GM23338 (cell line): ENCODE results near the gene ZNF804A. TPM values are rescaled to one million over a fixed set of nuclear protein-coding genes. Genes with fewer than 3 reads are reported as not detected.

Experiments
- ATAC-seq: fragments of 200-7000 bp; cut with Tn5 transposase; 3 replicates; pipeline ENCODE4 v1.9.1; 2020
- DNase-seq: peaks from one replicate; pipeline ENCODE4 v3.0.0-alpha.2; 2015; ENCODE audit warnings: low spot score
- H2AFZ ChIP-seq: fragments of 200-600 bp; sonication (generic); 2 replicates; pipeline ENCODE4 v1.8.0; 2016; ENCODE audit warnings: antibody characterized with exemption, mild to moderate bottlenecking, moderate library complexity
- H3F3A ChIP-seq: fragments of 200-600 bp; sonication (generic); replicated peaks from 2 replicates; pipeline ENCODE4 v1.8.0; 2017; ENCODE audit warnings: antibody characterized with exemption, mixed run types, low read depth
- H3K27ac ChIP-seq: fragments of 200-600 bp; sonication (generic); 2 replicates; pipeline ENCODE4 v1.6.1; 2016; ENCODE audit warnings: low read depth
- H3K27me3 ChIP-seq: fragments of 200-600 bp; sonication (generic); 2 replicates; pipeline ENCODE4 v1.8.0; 2016; ENCODE audit warnings: mild to moderate bottlenecking, mixed run types, moderate library complexity; ENCODE audit not compliant: insufficient read depth
- H3K36me3 ChIP-seq: fragments of 200-600 bp; sonication (generic); 2 replicates; pipeline ENCODE4 v1.8.0; 2016; ENCODE audit warnings: mild to moderate bottlenecking; ENCODE audit not compliant: insufficient read depth
- H3K4me1 ChIP-seq: fragments of 200-600 bp; sonication (generic); 2 replicates; pipeline ENCODE4 v1.8.0; 2016; ENCODE audit warnings: mild to moderate bottlenecking, moderate library complexity; ENCODE audit not compliant: insufficient read depth
- H3K4me2 ChIP-seq: fragments of 200-600 bp; sonication (generic); 2 replicates; pipeline ENCODE4 v1.7.1; 2017; ENCODE audit warnings: mixed run types
- H3K4me3 ChIP-seq: fragments of 200-600 bp; sonication (generic); 2 replicates; pipeline ENCODE4 v1.6.1; 2016; ENCODE audit warnings: mixed run types
- H3K79me2 ChIP-seq: fragments of 200-600 bp; sonication (generic); replicated peaks from 2 replicates; pipeline ENCODE4 v1.8.0; 2017; ENCODE audit warnings: mild to moderate bottlenecking; ENCODE audit not compliant: insufficient read depth
- H3K9me2 ChIP-seq: fragments of 200-600 bp; sonication (generic); 2 replicates; pipeline ENCODE4 v1.8.0; 2017; ENCODE audit not compliant: insufficient read depth
- H4K20me1 ChIP-seq: fragments of 200-600 bp; sonication (generic); replicated peaks from 2 replicates; pipeline ENCODE4 v1.8.0; 2017; ENCODE audit warnings: mild to moderate bottlenecking; ENCODE audit not compliant: insufficient read depth
- H3K27ac Mint-ChIP-seq: 2 replicates; pipeline ENCODE4 v1.8.0; 2020; ENCODE audit warnings: inconsistent platforms, mild to moderate bottlenecking, moderate library complexity, mixed read lengths
- H3K27me3 Mint-ChIP-seq: 3 replicates; pipeline ENCODE4 v1.8.0; 2022; ENCODE audit warnings: low read depth, mild to moderate bottlenecking, moderate library complexity, mixed read lengths, inconsistent platforms; ENCODE audit not compliant: insufficient read depth, poor library complexity
- H3K36me3 Mint-ChIP-seq: 3 replicates; pipeline ENCODE4 v1.8.0; 2021; ENCODE audit warnings: low read depth, mild to moderate bottlenecking, inconsistent platforms, moderate library complexity, mixed read lengths
- H3K4me1 Mint-ChIP-seq: 3 replicates; pipeline ENCODE4 v1.8.0; 2020; ENCODE audit warnings: mild to moderate bottlenecking, inconsistent platforms, mixed read lengths
- H3K4me3 Mint-ChIP-seq: 3 replicates; pipeline ENCODE4 v1.8.0; 2021; ENCODE audit warnings: moderate library complexity, mild to moderate bottlenecking, inconsistent platforms, mixed read lengths
- H3K9me3 Mint-ChIP-seq: 3 replicates; pipeline ENCODE4 v1.8.0; 2020; ENCODE audit warnings: moderate library complexity, mild to moderate bottlenecking, inconsistent platforms, mixed read lengths
- EZH2 ChIP-seq: fragments of 200-600 bp; sonication (generic); IDR thresholded peaks from one replicate; pipeline ENCODE4 v1.8.0; 2017; ENCODE audit warnings: antibody characterized with exemption, mild to moderate bottlenecking, low read depth; ENCODE audit not compliant: unreplicated experiment
- JUNB ChIP-seq: IDR thresholded peaks from one replicate; pipeline ENCODE4 v1.6.1; 2016; ENCODE audit warnings: antibody characterized with exemption; ENCODE audit not compliant: unreplicated experiment
- STAT1 ChIP-seq: IDR thresholded peaks from one replicate; pipeline ENCODE4 v1.6.1; 2016; ENCODE audit warnings: antibody characterized with exemption; ENCODE audit not compliant: unreplicated experiment
- polyA plus RNA-seq: library from polyadenylated mRNA; unstranded; fragments of >200 nt; fragmentation: Nextera tagmentation; extraction: Ambion mirVana; gene quantifications from 2 replicates; pipeline ENCODE4 v1.2.1, GENCODE V29; 2016
- total RNA-seq: library from RNA; depleted of rRNA; stranded (reverse); fragments of >200 nt; shearing (Covaris generic); gene quantifications from 2 replicates; pipeline ENCODE4 v1.2.3, GENCODE V29; 2014
- TF ChIP-seq, protein P1 (sequence below): fragments of 250-450 bp; sonication (Bioruptor Pico); IDR thresholded peaks from 2 replicates; pipeline ENCODE4 v1.5.0; 2020; ENCODE audit warnings: mild to moderate bottlenecking, moderate library complexity
- TF ChIP-seq, protein P2 (sequence below): IDR thresholded peaks from 2 replicates; pipeline ENCODE4 v1.6.1; 2016; ENCODE audit warnings: antibody characterized with exemption

Gene ZNF804A
- total and polyA plus RNA-seq, 2 experiments from 2014 or later = not detected

DNA sequence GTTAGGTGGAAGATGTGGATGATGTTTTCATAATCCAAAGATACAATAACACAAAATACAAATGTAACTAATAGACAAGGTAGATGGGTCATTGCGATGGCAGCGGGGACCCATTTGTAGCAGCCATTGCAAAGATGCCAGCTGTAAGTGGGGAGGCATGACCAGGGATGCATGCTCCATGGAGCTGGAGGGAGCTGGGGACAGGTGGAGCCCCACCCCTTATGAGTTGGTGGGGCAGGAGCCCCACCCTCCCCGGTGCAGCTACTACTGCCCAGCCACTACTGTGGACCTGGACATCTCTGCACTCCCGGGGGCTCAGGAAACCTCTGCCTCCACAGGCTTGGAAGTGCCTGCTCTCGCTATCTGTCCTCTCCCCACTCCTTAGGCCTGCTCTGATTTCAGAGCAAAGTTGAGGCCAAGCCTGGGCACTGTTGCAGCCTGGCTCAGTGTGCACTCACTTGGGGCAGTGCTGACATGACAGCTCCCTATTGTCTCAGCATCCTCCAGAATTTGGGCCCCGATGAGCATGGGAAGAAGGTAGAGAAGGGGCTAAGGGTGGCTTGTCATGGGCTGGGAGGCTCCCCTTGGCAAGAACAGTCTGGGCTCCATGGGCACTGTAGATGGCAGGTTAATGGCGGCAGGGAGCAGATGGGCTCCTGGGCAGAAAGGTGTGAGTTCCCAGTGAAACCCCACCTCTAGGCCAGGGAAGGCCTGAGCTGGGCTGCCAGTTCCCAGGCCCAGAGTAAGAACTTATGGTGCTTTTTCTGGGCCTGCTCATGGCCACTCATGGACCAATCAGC is 81.1 kb downstream of the ZNF804A start:
- ATAC-seq (no peak), DNase-seq (no peak)
- no peak overlapping the region for H3K4me3 Mint-ChIP-seq
- no peak overlapping the region for H3K4me3 ChIP-seq
- H3K27me3 ChIP-seq = no peaks in the 10 kb centered on the region
- H3K4me1 ChIP-seq = no peaks in the 10 kb centered on the region
- H3K9me3 Mint-ChIP-seq = peaks cover 19% of the 10 kb centered on the region
- H4K20me1 ChIP-seq = no peaks in the 10 kb centered on the region
- peaks cover under 1% of the 10 kb centered on the region for H3K27me3 Mint-ChIP-seq
- H3K27ac Mint-ChIP-seq = no peak overlapping the region
- H3K36me3 ChIP-seq = no peaks in the 10 kb centered on the region
- no peak overlapping the region for H3K27ac ChIP-seq
- H3K4me1 Mint-ChIP-seq = no peaks in the 10 kb centered on the region
- peaks cover 10% of the 10 kb centered on the region for H3K36me3 Mint-ChIP-seq
- no peaks in the 10 kb centered on the region for H3K9me2 ChIP-seq
- no peak overlapping the region for H2AFZ ChIP-seq
- no peak for TF ChIP-seq STAT1
- no peak for TF ChIP-seq EZH2
- TF ChIP-seq, protein P1, sequence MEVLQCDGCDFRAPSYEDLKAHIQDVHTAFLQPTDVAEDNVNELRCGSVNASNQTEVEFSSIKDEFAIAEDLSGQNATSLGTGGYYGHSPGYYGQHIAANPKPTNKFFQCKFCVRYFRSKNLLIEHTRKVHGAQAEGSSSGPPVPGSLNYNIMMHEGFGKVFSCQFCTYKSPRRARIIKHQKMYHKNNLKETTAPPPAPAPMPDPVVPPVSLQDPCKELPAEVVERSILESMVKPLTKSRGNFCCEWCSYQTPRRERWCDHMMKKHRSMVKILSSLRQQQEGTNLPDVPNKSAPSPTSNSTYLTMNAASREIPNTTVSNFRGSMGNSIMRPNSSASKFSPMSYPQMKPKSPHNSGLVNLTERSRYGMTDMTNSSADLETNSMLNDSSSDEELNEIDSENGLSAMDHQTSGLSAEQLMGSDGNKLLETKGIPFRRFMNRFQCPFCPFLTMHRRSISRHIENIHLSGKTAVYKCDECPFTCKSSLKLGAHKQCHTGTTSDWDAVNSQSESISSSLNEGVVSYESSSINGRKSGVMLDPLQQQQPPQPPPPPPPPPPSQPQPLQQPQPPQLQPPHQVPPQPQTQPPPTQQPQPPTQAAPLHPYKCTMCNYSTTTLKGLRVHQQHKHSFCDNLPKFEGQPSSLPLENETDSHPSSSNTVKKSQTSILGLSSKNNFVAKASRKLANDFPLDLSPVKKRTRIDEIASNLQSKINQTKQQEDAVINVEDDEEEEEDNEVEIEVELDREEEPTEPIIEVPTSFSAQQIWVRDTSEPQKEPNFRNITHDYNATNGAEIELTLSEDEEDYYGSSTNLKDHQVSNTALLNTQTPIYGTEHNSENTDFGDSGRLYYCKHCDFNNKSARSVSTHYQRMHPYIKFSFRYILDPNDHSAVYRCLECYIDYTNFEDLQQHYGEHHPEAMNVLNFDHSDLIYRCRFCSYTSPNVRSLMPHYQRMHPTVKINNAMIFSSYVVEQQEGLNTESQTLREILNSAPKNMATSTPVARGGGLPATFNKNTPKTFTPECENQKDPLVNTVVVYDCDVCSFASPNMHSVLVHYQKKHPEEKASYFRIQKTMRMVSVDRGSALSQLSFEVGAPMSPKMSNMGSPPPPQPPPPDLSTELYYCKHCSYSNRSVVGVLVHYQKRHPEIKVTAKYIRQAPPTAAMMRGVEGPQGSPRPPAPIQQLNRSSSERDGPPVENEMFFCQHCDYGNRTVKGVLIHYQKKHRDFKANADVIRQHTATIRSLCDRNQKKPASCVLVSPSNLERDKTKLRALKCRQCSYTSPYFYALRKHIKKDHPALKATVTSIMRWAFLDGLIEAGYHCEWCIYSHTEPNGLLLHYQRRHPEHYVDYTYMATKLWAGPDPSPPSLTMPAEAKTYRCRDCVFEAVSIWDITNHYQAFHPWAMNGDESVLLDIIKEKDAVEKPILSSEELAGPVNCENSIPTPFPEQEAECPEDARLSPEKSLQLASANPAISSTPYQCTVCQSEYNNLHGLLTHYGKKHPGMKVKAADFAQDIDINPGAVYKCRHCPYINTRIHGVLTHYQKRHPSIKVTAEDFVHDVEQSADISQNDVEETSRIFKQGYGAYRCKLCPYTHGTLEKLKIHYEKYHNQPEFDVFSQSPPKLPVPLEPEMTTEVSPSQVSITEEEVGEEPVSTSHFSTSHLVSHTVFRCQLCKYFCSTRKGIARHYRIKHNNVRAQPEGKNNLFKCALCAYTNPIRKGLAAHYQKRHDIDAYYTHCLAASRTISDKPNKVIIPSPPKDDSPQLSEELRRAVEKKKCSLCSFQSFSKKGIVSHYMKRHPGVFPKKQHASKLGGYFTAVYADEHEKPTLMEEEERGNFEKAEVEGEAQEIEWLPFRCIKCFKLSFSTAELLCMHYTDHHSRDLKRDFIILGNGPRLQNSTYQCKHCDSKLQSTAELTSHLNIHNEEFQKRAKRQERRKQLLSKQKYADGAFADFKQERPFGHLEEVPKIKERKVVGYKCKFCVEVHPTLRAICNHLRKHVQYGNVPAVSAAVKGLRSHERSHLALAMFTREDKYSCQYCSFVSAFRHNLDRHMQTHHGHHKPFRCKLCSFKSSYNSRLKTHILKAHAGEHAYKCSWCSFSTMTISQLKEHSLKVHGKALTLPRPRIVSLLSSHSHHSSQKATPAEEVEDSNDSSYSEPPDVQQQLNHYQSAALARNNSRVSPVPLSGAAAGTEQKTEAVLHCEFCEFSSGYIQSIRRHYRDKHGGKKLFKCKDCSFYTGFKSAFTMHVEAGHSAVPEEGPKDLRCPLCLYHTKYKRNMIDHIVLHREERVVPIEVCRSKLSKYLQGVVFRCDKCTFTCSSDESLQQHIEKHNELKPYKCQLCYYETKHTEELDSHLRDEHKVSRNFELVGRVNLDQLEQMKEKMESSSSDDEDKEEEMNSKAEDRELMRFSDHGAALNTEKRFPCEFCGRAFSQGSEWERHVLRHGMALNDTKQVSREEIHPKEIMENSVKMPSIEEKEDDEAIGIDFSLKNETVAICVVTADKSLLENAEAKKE (CRISPR knock-in tag) = no peak
- no peak for TF ChIP-seq JUNB
- H3K79me2 ChIP-seq = no peaks in the 10 kb centered on the region
- H3F3A ChIP-seq = no peaks in the 10 kb centered on the region
- no peak overlapping the region for H3K4me2 ChIP-seq

DNA sequence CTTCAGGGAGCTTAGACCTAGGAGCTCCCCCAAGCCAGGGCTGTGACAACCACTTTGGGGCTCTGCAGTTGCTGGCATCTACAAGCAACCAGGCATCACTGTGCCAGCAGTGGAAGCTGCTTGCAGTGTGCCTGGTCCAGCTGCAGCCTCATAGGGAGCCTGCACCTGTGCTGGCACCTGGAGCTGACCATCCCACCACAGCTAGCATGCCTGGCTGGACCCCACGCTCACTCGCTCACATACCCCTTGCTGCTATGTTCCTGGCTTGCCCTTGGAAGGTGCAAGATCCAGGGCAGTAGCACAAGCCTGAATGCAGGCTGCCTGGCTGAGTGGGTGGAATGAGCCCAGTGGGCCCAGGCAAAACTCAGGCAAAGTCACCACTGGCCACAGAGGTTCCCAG is 82.5 kb downstream of the ZNF804A start:
- Mint-ChIP-seq H3K27me3 (no peaks in the 10 kb centered on the region), H3K4me1 (no peaks in the 10 kb centered on the region), H3K9me3 (peaks cover 19% of the 10 kb centered on the region), H3K36me3 (peaks cover 10% of the 10 kb centered on the region), H3K4me3 (no peak overlapping the region), H3K27ac (no peak overlapping the region)
- H3K27ac ChIP-seq = no peak overlapping the region
- H3K4me2 ChIP-seq = no peak overlapping the region
- no peak overlapping the region for H3K4me3 ChIP-seq
- H3K36me3 ChIP-seq = no peaks in the 10 kb centered on the region
- H3F3A ChIP-seq = no peaks in the 10 kb centered on the region
- no peaks in the 10 kb centered on the region; the same call in 1 of the 2 replicates for H3K9me2 ChIP-seq
- ATAC-seq (no peak), DNase-seq (no peak)
- no peaks in the 10 kb centered on the region for H4K20me1 ChIP-seq
- no peaks in the 10 kb centered on the region for H3K79me2 ChIP-seq
- TF ChIP-seq, protein P2, sequence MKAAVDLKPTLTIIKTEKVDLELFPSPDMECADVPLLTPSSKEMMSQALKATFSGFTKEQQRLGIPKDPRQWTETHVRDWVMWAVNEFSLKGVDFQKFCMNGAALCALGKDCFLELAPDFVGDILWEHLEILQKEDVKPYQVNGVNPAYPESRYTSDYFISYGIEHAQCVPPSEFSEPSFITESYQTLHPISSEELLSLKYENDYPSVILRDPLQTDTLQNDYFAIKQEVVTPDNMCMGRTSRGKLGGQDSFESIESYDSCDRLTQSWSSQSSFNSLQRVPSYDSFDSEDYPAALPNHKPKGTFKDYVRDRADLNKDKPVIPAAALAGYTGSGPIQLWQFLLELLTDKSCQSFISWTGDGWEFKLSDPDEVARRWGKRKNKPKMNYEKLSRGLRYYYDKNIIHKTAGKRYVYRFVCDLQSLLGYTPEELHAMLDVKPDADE = no peak
- no peaks in the 10 kb centered on the region for H3K4me1 ChIP-seq
- no peak overlapping the region for H2AFZ ChIP-seq
- H3K27me3 ChIP-seq = no peaks in the 10 kb centered on the region
